ENCODE data around the gene AMPD1. TPM values are rescaled to one million over a fixed set of nuclear protein-coding genes. Genes with fewer than 3 reads are reported as not detected.

AMPD1 gene
- 0.30 TPM for total RNA-seq
- long read RNA-seq = 0 reads

- intact Hi-C loops (cut with DNase I) = no loop called here
- no peak for DNase-seq (ENCODE audit: low spot score)
Measured at GRCh38 chr1:114695430-114696058, at the start of gene AMPD1. TSS of gene AMPD1 (minus strand) at chr1:114695546. CDS start at chr1:114695471, 75 bp downstream.

- no peak for DNase-seq (ENCODE audit: low spot score)
- intact Hi-C loops (cut with DNase I) = no loop called here
Measured at GRCh38 chr1:114741963-114742746, 46.8 kb upstream of the AMPD1 start.

- intact Hi-C loops (cut with DNase I) = no loop called here
- no peak for DNase-seq (ENCODE audit: low spot score)
Measured at GRCh38 chr1:114740331-114740730, 45.0 kb upstream of the AMPD1 start.

GRCh38 chr1:114737314-114737849 is 42.0 kb upstream of the AMPD1 start:
- intact Hi-C loops (cut with DNase I) = no loop called here
- no peak for DNase-seq (ENCODE audit: low spot score)

DNA sequence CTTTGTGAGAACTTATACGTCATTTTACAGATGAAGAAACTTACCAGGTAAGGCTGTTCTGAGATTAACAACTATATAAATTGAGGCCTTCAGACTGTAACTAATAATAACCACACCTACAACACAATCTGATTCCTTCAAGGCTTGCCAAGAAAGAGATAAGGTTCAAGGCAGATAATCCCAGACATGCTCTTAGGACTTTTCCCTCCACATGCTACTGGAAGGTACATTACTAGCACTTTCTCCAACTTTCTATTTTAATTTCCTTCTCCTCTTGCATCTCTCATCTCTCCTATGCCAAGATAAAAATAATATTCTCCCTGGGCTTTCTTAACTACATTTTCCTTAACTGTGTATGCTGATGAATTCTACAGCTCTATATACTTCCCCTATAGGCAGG is 40.1 kb upstream of the AMPD1 start:
- intact Hi-C loops (cut with DNase I) = no loop called here
- no peak for DNase-seq (ENCODE audit: low spot score)

DNA sequence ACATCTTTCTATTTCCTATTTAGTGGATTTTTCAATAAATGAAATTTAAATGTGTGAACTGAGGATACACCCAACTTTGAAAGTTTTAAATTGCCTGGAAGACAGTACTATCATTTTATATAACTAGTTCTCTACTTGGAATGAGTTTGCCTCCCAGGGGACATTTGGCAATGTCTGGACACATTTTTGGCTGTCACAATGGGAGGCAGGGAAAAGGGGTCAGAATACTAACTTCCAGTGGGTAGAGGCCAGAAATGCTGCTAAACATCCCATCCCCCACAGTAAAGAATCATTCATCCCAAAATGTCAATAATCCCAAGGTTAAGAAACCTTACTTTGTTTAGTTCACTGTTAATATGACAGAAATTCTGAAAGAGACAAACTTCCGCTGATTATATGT is 34.4 kb upstream of the AMPD1 start:
- no peak for DNase-seq (ENCODE audit: low spot score)
- intact Hi-C loops (cut with DNase I) = no loop called here

GRCh38 chr1:114728553-114728952 is 33.2 kb upstream of the AMPD1 start:
- no peak for DNase-seq (ENCODE audit: low spot score)
- intact Hi-C loops (cut with DNase I) = no loop called here

DNA sequence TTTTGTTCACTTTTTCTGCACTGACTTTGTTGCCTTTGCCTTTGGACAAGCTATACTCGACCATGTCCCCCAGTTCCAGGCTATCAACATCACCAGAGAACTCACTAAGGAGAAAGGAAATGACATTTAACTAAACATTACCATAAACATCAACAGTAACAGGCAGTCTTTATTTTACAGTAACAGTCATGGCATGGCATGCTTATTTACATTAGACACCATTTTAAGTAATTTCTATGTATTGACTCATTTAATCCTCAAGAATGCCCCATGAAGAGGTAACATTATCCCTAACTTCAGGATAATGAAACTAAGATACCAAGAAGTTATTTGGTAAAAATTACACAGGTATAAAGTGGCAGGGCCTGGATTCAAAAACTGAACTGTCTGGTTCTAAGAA is 29.9 kb upstream of the AMPD1 start:
- intact Hi-C loops (cut with DNase I) = no loop called here
- DNase-seq (ENCODE audit: low spot score) = no peak

DNA sequence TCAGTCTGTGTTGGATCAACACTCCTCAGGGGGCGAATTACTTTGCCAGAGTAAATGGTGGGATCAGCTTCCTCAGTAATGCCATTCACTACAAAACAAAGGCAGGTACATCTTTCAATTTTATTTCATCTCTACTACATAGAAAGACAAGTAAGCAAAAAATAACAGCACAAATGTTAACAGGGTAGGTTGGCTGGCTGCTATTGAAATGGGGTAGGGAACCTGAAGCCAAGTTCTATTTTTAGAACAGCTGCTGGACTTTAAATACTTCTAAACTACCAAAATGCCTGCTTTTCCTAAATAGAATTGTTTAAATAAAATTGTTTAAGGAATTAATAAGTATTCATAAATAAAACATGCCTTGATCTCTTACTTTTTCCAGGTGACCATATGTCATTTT is 28.6 kb upstream of the AMPD1 start:
- no peak for DNase-seq (ENCODE audit: low spot score)
- intact Hi-C loops (cut with DNase I) = no loop called here

GRCh38 chr1:114723457-114723856 is 28.1 kb upstream of the AMPD1 start:
- intact Hi-C loops (cut with DNase I) = no loop called here
- no peak for DNase-seq (ENCODE audit: low spot score)

- intact Hi-C loops (cut with DNase I) = no loop called here
- no peak for DNase-seq (ENCODE audit: low spot score)
Measured at GRCh38 chr1:114720492-114720891, 25.1 kb upstream of the AMPD1 start.

DNA sequence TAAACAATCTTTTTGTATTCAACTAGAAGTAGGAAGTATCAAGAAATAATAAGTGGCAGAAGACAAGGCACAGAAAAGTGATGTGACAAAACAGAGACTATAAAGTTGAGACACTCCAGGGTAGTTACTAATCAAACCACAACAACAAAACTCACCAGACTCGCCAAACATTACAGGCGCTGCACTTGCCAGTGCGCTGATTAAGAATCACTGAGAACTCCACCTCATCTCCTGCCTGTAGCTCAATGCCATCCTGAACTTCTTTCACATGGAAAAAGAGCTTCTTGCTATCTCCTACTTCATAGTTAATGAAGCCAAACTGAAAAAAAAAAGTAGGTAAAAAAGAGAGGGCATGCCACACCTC is 24.1 kb upstream of the AMPD1 start:
- DNase-seq (ENCODE audit: low spot score) = no peak
- intact Hi-C loops (cut with DNase I) = no loop called here

DNA sequence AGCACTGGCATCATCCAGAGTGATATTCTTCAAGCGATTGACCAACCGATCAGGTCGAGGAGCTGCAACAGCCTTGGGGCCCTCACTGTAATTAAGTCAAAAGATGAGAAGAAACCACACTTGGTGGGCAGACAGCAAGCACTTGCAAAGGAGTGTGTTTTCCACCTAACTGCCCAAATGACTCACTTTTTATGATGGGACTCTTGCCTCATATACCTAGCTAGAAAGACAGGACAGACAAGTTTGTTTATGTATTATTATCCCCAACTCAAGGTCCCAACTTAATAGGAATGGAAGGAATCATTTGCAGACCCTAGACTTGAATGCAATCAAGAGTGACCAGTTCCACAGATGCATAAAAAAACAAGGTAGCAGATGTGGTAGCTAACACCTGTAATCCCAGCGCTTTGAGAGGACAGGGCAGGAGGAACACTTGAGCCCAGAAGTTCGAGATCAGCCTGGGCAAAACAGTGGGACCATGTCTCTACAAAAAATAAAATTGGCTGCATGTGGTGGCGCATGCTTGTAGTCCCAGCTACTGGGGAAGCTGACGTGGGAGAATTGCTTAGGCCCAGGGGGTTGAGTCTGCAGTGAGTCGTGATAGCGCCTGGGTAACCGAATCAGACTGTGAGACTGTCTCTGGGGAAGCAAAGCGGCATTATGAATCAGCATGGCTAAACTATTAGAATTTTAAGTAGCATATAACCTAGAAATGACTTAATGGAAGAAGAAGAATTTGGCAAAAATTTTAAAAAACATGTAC is 23.5 kb upstream of the AMPD1 start:
- intact Hi-C loops (cut with DNase I) = no loop called here
- no peak for DNase-seq (ENCODE audit: low spot score)

DNA sequence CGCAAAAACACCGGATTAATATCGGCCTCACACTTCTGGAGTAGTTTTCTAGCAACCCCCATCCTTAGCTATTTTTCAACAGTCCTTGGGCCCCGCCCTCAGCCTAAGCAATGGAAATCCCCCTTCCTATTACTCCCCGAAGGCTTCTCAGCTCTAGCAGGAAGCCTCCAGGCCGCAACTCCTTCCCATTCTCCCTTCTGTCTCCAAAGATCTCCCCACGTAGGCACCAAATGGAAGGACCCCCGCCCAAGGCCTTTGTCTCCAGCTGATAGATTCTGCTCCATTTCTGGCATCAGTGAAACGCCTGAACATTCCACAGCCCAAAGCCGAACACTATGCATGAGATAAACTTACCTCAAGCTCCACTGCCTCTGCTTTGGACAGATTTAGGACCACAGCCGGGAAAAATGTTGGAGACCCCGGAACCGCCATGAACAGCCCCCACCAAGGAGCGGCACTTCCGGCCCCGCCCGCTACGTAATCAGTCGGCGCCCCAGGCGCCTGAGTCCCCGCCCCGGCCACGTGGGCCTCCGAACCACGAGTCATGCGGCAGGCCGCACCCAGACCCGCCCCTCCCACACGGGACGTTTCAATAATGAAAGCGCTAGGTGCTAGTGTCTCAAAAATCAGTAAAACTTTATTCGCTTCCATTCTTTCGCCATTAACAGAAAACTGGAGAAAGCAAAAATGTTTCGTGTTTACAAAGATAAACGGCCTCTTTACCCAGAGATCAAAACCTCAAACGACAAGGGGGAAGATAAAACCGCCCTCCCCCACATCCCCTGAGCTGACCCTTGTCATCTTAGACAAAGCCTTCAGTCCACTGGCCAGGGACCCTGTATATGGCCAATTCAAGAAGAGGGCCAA is 21.2 kb upstream of the AMPD1 start, which contains the start of gene NRAS:
Gene NRAS, minus strand, starts transcription at position 468 of the 867 bp plus-strand sequence. CDS start 611 bp downstream, outside the sequence.
- intact Hi-C loops (cut with DNase I) = loop anchor here (1.0 to 2.0 kb wide), 4 partner anchors 40 to 135 kb away; partner anchors contain the start of genes BCAS2, CSDE1 and SIKE1
- peak; percentile 97 for DNase-seq (ENCODE audit: low spot score)

- intact Hi-C loops (cut with DNase I) = loop anchor here (1.0 to 2.0 kb wide), 4 partner anchors 41 to 135 kb away; partner anchors contain the start of genes BCAS2, CSDE1 and SIKE1
- no peak for DNase-seq (ENCODE audit: low spot score)
Measured at GRCh38 chr1:114715952-114716303, 20.6 kb upstream of the AMPD1 start.

- intact Hi-C loops (cut with DNase I) = no loop called here
- no peak for DNase-seq (ENCODE audit: low spot score)
Measured at GRCh38 chr1:114712977-114713376, 17.6 kb upstream of the AMPD1 start.

GRCh38 chr1:114710360-114710759 is 15.0 kb upstream of the AMPD1 start:
- intact Hi-C loops (cut with DNase I) = no loop called here
- DNase-seq (ENCODE audit: low spot score) = no peak

GRCh38 chr1:114707604-114708003 is 12.3 kb upstream of the AMPD1 start:
- no peak for DNase-seq (ENCODE audit: low spot score)
- intact Hi-C loops (cut with DNase I) = no loop called here

- no peak for DNase-seq (ENCODE audit: low spot score)
- intact Hi-C loops (cut with DNase I) = no loop called here
Measured at GRCh38 chr1:114703242-114703641, 7.9 kb upstream of the AMPD1 start.

Data from cardiac septum (tissue), 1 donor.